HepG2 (cell line): Measurements from ENCODE around the gene ARHGEF26. TPM values are rescaled to one million over a fixed set of nuclear protein-coding genes. Genes with fewer than 3 reads are reported as not detected.

Experiments
- ARHGAP35 ChIP-seq: sonication (generic); formaldehyde crosslinking; IDR thresholded peaks from 2 replicates; pipeline ENCODE4 v1.9.0; 2022; ENCODE audit warnings: mild to moderate bottlenecking, inconsistent platforms, moderate library complexity, missing genetic modification reagents, borderline replicate concordance
- CENPT ChIP-seq: sonication (generic); formaldehyde crosslinking; IDR thresholded peaks from 2 replicates; pipeline ENCODE4 v1.8.0; 2022; ENCODE audit warnings: low read depth, mild to moderate bottlenecking, moderate library complexity, missing genetic modification reagents
- CREM ChIP-seq, 2 experiments: sonication (generic) in 1 of 2; formaldehyde crosslinking in 1 of 2; IDR thresholded peaks; 2 replicates each; pipeline versions ENCODE4 v1.4.0 to v1.6.1; 2016 to 2020; ENCODE audit warnings: antibody characterized with exemption in 1 of 2, mild to moderate bottlenecking in 1 of 2, missing genetic modification reagents in 1 of 2
- HIVEP1 ChIP-seq: sonication (generic); formaldehyde crosslinking; IDR thresholded peaks from 2 replicates; pipeline ENCODE4 v1.4.0; 2020; ENCODE audit warnings: mild to moderate bottlenecking, missing genetic modification reagents
- HMG20A ChIP-seq: IDR thresholded peaks from 2 replicates; pipeline ENCODE4 v1.6.1; 2016; ENCODE audit warnings: borderline replicate concordance
- MAFK ChIP-seq, 2 experiments: IDR thresholded peaks in 1 of 2; conservative IDR thresholded peaks in 1 of 2; 2 replicates each; pipeline ENCODE4 v1.6.1; 2011; ENCODE audit warnings: improper control_type of control experiment in 2 of 2, low read length in 2 of 2
- ZBTB3 ChIP-seq: sonication (generic); formaldehyde crosslinking; IDR thresholded peaks from 2 replicates; pipeline ENCODE4 v1.4.0; 2020; ENCODE audit warnings: low read depth, mild to moderate bottlenecking, moderate library complexity, missing genetic modification reagents, borderline replicate concordance
- polyA plus RNA-seq, 8 experiments: library from polyadenylated mRNA; depleted of rRNA in 3 of 8; stranded (reverse) in 7 of 8; unstranded in 1 of 8; fragments of >200 nt; fragmentation: Illumina TruSeq in 4 of 8; extraction: Trizol in 4 of 8; gene quantifications; 2 replicates each; pipeline versions ENCODE4 v1.2.1 to v1.2.3, GENCODE V29; 2011 to 2016; ENCODE audit warnings: low read depth in 4 of 8, missing spikeins in 1 of 8, mixed read lengths in 1 of 8; ENCODE audit not compliant: insufficient read depth in 1 of 8
- total RNA-seq, 5 experiments: library from RNA; depleted of rRNA; stranded (reverse); fragments of >200 nt; fragmentation: Illumina TruSeq; extraction: Trizol; gene quantifications; 2 replicates each; pipeline ENCODE4 v1.2.3, GENCODE V29; 2016; ENCODE audit warnings: low read depth in 1 of 5
- TF ChIP-seq, protein P1 (sequence below): sonication (generic); formaldehyde crosslinking; IDR thresholded peaks from one replicate; pipeline ENCODE4 v1.5.1; 2020; ENCODE audit warnings: mild to moderate bottlenecking, missing genetic modification reagents; ENCODE audit errors: not compliant biosample characterization
- TF ChIP-seq, protein P2 (sequence below): sonication (generic); formaldehyde crosslinking; IDR thresholded peaks from 2 replicates; pipeline ENCODE4 v1.4.0; 2020; ENCODE audit warnings: missing genetic modification reagents, borderline replicate concordance
- TF ChIP-seq, protein P3 (sequence below): sonication (generic); formaldehyde crosslinking; IDR thresholded peaks from 2 replicates; pipeline ENCODE4 v1.8.0; 2022; ENCODE audit warnings: missing genetic modification reagents, mild to moderate bottlenecking, inconsistent platforms, borderline replicate concordance
- TF ChIP-seq, protein P4 (sequence below): sonication (generic); formaldehyde crosslinking; IDR thresholded peaks from 2 replicates; pipeline ENCODE4 v1.5.0; 2020; ENCODE audit warnings: mild to moderate bottlenecking, missing genetic modification reagents

The ARHGEF26 gene
- total and polyA plus RNA-seq, 2 of the 13 experiments (the other 11 are each of a cell fraction or from before 2014, with no cell fraction given) = 0.74 to 6.1 TPM

DNA sequence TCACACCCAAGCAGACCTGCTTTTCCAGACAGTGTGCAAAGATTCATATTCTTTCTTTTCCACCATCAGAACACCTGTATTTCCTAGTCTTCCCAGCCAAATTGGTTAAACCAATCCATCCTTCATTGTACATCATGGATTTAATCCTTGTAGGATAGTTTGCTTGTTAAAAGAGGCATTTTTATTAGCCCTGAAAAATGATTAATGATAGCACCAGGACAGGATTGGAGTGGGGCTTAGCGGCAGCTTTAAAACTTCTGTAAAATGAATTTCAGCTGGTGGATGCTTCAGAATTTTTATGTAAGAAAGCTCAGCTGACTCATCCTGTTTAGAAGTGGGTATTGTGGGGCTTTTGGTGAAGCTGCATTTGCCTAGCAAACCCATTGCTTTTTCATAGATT is 36.1 kb upstream of the ARHGEF26 start (continued):
- TF ChIP-seq, protein P1, sequence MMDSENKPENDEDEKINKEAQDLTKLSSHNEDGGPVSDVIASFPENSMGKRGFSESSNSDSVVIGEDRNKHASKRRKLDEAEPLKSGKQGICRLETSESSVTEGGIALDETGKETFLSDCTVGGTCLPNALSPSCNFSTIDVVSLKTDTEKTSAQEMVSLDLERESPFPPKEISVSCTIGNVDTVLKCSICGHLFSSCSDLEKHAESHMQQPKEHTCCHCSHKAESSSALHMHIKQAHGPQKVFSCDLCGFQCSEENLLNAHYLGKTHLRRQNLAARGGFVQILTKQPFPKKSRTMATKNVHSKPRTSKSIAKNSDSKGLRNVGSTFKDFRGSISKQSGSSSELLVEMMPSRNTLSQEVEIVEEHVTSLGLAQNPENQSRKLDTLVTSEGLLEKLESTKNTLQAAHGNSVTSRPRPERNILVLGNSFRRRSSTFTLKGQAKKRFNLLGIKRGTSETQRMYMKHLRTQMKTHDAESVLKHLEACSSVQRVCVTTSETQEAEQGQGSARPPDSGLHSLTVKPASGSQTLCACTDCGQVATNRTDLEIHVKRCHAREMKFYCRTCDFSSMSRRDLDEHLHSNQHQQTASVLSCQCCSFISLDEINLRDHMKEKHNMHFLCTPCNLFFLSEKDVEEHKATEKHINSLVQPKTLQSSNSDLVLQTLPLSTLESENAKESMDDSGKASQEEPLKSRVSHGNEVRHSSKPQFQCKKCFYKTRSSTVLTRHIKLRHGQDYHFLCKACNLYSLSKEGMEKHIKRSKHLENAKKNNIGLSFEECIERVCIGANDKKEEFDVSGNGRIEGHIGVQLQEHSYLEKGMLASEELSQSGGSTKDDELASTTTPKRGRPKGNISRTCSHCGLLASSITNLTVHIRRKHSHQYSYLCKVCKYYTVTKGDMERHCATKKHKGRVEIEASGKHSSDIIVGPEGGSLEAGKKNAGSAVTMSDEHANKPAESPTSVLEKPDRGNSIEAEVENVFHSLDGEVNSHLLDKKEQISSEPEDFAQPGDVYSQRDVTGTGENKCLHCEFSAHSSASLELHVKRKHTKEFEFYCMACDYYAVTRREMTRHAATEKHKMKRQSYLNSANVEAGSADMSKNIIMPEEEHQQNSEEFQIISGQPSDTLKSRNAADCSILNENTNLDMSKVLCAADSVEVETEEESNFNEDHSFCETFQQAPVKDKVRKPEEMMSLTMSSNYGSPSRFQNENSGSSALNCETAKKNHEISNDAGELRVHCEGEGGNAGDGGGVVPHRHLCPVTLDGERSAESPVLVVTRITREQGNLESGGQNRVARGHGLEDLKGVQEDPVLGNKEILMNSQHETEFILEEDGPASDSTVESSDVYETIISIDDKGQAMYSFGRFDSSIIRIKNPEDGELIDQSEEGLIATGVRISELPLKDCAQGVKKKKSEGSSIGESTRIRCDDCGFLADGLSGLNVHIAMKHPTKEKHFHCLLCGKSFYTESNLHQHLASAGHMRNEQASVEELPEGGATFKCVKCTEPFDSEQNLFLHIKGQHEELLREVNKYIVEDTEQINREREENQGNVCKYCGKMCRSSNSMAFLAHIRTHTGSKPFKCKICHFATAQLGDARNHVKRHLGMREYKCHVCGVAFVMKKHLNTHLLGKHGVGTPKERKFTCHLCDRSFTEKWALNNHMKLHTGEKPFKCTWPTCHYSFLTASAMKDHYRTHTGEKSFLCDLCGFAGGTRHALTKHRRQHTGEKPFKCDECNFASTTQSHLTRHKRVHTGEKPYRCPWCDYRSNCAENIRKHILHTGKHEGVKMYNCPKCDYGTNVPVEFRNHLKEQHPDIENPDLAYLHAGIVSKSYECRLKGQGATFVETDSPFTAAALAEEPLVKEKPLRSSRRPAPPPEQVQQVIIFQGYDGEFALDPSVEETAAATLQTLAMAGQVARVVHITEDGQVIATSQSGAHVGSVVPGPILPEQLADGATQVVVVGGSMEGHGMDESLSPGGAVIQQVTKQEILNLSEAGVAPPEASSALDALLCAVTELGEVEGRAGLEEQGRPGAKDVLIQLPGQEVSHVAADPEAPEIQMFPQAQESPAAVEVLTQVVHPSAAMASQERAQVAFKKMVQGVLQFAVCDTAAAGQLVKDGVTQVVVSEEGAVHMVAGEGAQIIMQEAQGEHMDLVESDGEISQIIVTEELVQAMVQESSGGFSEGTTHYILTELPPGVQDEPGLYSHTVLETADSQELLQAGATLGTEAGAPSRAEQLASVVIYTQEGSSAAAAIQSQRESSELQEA (CRISPR knock-in tag) = no peak
- TF ChIP-seq CENPT (no peak), HIVEP1 (CRISPR knock-in tag) (no peak), HMG20A (CRISPR knock-in tag) (no peak), ZBTB3 (CRISPR knock-in tag) (no peak), CREM (IDR thresholded peaks at IDR 0.05) (no peak), CREM (CRISPR knock-in tag; IDR thresholded peaks at IDR 0.05) (no peak), ARHGAP35 (CRISPR knock-in tag) (no peak), MAFK (conservative IDR thresholded peaks at IDR 0.05 in 1 of 2, IDR thresholded peaks at IDR 0.05 in 1 of 2; ENCODE audit: low read length in 2 of 2) (no peak)
- TF ChIP-seq, protein P2, sequence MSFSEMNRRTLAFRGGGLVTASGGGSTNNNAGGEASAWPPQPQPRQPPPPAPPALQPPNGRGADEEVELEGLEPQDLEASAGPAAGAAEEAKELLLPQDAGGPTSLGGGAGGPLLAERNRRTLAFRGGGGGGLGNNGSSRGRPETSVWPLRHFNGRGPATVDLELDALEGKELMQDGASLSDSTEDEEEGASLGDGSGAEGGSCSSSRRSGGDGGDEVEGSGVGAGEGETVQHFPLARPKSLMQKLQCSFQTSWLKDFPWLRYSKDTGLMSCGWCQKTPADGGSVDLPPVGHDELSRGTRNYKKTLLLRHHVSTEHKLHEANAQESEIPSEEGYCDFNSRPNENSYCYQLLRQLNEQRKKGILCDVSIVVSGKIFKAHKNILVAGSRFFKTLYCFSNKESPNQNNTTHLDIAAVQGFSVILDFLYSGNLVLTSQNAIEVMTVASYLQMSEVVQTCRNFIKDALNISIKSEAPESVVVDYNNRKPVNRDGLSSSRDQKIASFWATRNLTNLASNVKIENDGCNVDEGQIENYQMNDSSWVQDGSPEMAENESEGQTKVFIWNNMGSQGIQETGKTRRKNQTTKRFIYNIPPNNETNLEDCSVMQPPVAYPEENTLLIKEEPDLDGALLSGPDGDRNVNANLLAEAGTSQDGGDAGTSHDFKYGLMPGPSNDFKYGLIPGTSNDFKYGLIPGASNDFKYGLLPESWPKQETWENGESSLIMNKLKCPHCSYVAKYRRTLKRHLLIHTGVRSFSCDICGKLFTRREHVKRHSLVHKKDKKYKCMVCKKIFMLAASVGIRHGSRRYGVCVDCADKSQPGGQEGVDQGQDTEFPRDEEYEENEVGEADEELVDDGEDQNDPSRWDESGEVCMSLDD (CRISPR knock-in tag) = no peak
- TF ChIP-seq, protein P3, sequence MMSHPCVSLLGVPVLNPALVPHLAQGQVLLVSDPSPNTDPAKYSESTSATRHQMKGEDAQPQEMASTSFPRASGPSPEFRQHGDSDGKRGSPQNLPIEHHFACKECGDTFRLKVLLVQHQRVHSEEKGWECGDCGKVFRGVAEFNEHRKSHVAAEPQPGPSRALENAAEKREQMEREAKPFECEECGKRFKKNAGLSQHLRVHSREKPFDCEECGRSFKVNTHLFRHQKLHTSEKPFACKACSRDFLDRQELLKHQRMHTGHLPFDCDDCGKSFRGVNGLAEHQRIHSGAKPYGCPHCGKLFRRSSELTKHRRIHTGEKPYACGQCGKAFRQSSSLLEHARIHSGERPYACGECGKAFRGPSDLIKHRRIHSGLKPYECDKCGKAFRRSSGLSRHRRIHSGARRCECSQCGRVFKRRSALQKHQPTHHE (CRISPR knock-in tag) = no peak
- TF ChIP-seq, protein P4, sequence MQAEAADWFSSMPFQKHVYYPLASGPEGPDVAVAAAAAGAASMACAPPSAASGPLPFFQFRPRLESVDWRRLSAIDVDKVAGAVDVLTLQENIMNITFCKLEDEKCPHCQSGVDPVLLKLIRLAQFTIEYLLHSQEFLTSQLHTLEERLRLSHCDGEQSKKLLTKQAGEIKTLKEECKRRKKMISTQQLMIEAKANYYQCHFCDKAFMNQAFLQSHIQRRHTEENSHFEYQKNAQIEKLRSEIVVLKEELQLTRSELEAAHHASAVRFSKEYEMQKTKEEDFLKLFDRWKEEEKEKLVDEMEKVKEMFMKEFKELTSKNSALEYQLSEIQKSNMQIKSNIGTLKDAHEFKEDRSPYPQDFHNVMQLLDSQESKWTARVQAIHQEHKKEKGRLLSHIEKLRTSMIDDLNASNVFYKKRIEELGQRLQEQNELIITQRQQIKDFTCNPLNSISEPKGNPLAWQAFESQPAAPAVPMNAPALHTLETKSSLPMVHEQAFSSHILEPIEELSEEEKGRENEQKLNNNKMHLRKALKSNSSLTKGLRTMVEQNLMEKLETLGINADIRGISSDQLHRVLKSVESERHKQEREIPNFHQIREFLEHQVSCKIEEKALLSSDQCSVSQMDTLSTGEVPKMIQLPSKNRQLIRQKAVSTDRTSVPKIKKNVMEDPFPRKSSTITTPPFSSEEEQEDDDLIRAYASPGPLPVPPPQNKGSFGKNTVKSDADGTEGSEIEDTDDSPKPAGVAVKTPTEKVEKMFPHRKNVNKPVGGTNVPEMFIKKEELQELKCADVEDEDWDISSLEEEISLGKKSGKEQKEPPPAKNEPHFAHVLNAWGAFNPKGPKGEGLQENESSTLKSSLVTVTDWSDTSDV (CRISPR knock-in tag) = no peak
- TF ChIP-seq, all 625 proteins: peak for 0
